ENCODE data around the gene GALR2. TPM values are rescaled to one million over a fixed set of nuclear protein-coding genes. Genes with fewer than 3 reads are reported as not detected.

Gene GALR2
- total RNA-seq, 2 experiments from 2014 or later, result 0.29 to 0.47 TPM

DNA sequence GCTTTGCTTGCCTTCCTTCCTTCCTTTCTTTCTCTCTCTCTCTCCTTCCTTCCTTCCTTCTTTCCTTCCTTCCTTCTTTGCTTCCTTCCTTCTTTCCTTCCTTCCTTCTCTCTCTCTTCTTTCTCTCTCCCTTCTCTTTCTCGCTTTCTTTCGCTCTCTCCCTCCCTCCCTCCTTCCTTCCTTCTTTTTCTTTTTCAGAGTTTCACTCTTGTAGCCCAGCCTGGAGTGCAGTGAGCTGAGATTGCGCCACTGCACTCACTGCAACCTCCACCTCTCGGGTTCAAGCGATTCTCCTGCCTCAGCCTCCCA, 48.6 kb downstream of the GALR2 start:
- Mint-ChIP-seq H3K27ac (no peak overlapping the region), H3K9me3 (ENCODE audit: low read depth) (no peaks in the 10 kb centered on the region), H3K4me1 (peaks cover 18% of the 10 kb centered on the region)

GRCh38 chr17:76123749-76124581, 49.4 kb downstream of the GALR2 start:
- peaks cover 18% of the 10 kb centered on the region for H3K4me1 Mint-ChIP-seq
- DNase-seq (no peak), ATAC-seq (no peak)
- no peak overlapping the region for H3K27ac Mint-ChIP-seq
- no peaks in the 10 kb centered on the region for H3K36me3 Mint-ChIP-seq
- CTCF ChIA-PET, result interaction anchor here (0.7 to 17.4 kb wide), 15 partner anchors 8 to 273 kb away, joined by 3 to 308 read pairs (median 4); partner anchors contain the start of gene UBALD2
- H3K9me3 Mint-ChIP-seq (ENCODE audit: low read depth), result no peaks in the 10 kb centered on the region
- no peaks in the 10 kb centered on the region for H3K27me3 Mint-ChIP-seq
- no peak overlapping the region for H3K4me3 Mint-ChIP-seq

More for the DNA sequence above, 48.6 kb downstream of the GALR2 start:
- Mint-ChIP-seq H3K27me3 (no peaks in the 10 kb centered on the region), H3K36me3 (no peaks in the 10 kb centered on the region), H3K4me3 (no peak overlapping the region)
- ATAC-seq (no peak), DNase-seq (no peak)
- CTCF ChIA-PET, result interaction anchor here (1.1 to 17.4 kb wide), 11 partner anchors 9 to 274 kb away, joined by 3 to 308 read pairs (median 6); partner anchors contain the start of gene UBALD2

- no peak overlapping the region for H3K4me3 Mint-ChIP-seq
- no peaks in the 10 kb centered on the region for H3K36me3 Mint-ChIP-seq
- ATAC-seq (no peak), DNase-seq (no peak)
- CTCF ChIA-PET, result interaction anchor here (0.7 to 17.4 kb wide), 14 partner anchors 10 to 174 kb away, joined by 3 to 308 read pairs (median 5); partner anchors contain the start of gene UBALD2
- no peak overlapping the region for H3K27ac Mint-ChIP-seq
- H3K9me3 Mint-ChIP-seq (ENCODE audit: low read depth), result no peaks in the 10 kb centered on the region
- no peaks in the 10 kb centered on the region for H3K27me3 Mint-ChIP-seq
- peaks cover 18% of the 10 kb centered on the region for H3K4me1 Mint-ChIP-seq
These were observed 50.2 kb downstream of the GALR2 start for GRCh38 chr17:76124582-76125390.

DNA sequence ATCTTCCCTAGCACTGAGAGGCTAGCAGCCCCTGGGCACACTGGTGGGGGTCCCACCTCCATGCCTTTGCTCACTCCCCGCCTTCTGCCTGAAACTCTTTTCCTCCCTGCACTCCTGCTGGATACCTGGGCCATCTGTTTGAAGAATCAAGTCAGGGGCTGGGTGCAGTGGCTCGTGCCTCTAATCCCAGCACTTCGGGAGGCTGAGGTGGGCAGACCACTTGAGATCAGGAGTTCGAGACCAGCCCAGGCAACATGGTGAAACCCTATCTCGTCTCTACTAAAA, 50.8 kb downstream of the GALR2 start:
- Mint-ChIP-seq H3K27me3 (no peaks in the 10 kb centered on the region), H3K4me3 (no peak overlapping the region), H3K9me3 (ENCODE audit: low read depth) (no peaks in the 10 kb centered on the region), H3K36me3 (no peaks in the 10 kb centered on the region), H3K4me1 (peaks cover 18% of the 10 kb centered on the region), H3K27ac (no peak overlapping the region)
- no peak for ATAC-seq
- no peak for DNase-seq
- CTCF ChIA-PET, result interaction anchor here (0.9 to 17.4 kb wide), 9 partner anchors 9 to 159 kb away, joined by 3 to 308 read pairs (median 10); partner anchors contain the start of genes EXOC7 and FOXJ1

GRCh38 chr17:76125922-76126321, 51.3 kb downstream of the GALR2 start:
- no peak for DNase-seq
- Mint-ChIP-seq H3K9me3 (ENCODE audit: low read depth) (no peaks in the 10 kb centered on the region), H3K36me3 (no peaks in the 10 kb centered on the region), H3K27me3 (no peaks in the 10 kb centered on the region), H3K27ac (no peak overlapping the region), H3K4me1 (peaks cover 14% of the 10 kb centered on the region), H3K4me3 (no peak overlapping the region)
- CTCF ChIA-PET, result interaction anchor here (0.9 to 17.4 kb wide), 17 partner anchors 8 to 173 kb away, joined by 3 to 308 read pairs (median 5); partner anchors contain the start of genes EXOC7, FOXJ1 and RNF157
- ATAC-seq, result no peak

Small RNA genes within 50 kb of the gene (microRNA-seq; reads per million reads assigned to microRNA genes)
- not detected for gene MIR6868

Other genes starting within 250 kb of the GALR2 start
- gene UNC13D, start 230.4 kb upstream of the GALR2 start, total RNA-seq, result 100 to 1,000 TPM; 212 to 218 TPM
- gene WBP2, start 219.4 kb upstream of the GALR2 start, total RNA-seq, result 10 to 100 TPM; 71.3 to 79.1 TPM
- gene TRIM47, start 196.2 kb upstream of the GALR2 start, total RNA-seq, result 10 to 100 TPM; 13.4 to 24.3 TPM
- 10 to 100 TPM; 33.3 to 33.6 TPM for gene TRIM65, start 177.8 kb upstream of the GALR2 start, total RNA-seq
- gene MRPL38, start 169.9 kb upstream of the GALR2 start, total RNA-seq, result 100 to 1,000 TPM; 115 to 139 TPM
- gene FBF1, start 133.7 kb upstream of the GALR2 start, total RNA-seq, result 10 to 100 TPM; 26.6 to 36.7 TPM
- 10 to 100 TPM; 28.8 to 33.8 TPM for gene ACOX1, start 95.6 kb upstream of the GALR2 start, total RNA-seq
- 10 to 100 TPM; 13.3 to 15.1 TPM for gene TEN1, start 95.5 kb upstream of the GALR2 start, total RNA-seq
- gene CDK3, start 73.9 kb upstream of the GALR2 start, total RNA-seq, result 1 to 10 TPM; 6.3 to 7.0 TPM
- gene EVPL, start 47.5 kb upstream of the GALR2 start, total RNA-seq, result under 1 TPM in 1 of 2 experiments, not detected in 1; 0.03 TPM
- 100 to 1,000 TPM in 1 of 2 experiments, 10 to 100 TPM in 1; 92.0 to 116 TPM for gene SRP68, start 2.3 kb upstream of the GALR2 start, total RNA-seq
- under 1 TPM; 0.26 to 0.87 TPM for gene ZACN, start 4.4 kb downstream of the GALR2 start, total RNA-seq
- gene EXOC7, start 29.0 kb downstream of the GALR2 start, total RNA-seq, result 100 to 1,000 TPM; 132 to 137 TPM
- gene FOXJ1, start 66.5 kb downstream of the GALR2 start, total RNA-seq, result under 1 TPM in 1 of 2 experiments, not detected in 1; 0.55 TPM
- gene RNF157, start 165.7 kb downstream of the GALR2 start, total RNA-seq, result 100 to 1,000 TPM in 1 of 2 experiments, 10 to 100 TPM in 1; 73.0 to 148 TPM
- gene UBALD2, start 190.6 kb downstream of the GALR2 start, total RNA-seq, result 100 to 1,000 TPM; 260 to 406 TPM
- gene QRICH2, start 233.5 kb downstream of the GALR2 start, total RNA-seq, result 1 to 10 TPM; 3.8 to 5.8 TPM